ENCODE results near the gene TOM1L1.

TOM1L1 gene

GRCh38 chr17:54945671-54946070 lies 45.0 kb downstream of the TOM1L1 start:
- DNase-seq (ENCODE audit: low read depth in 2 of 3, low spot score in 2 of 3), result no peak

- DNase-seq (ENCODE audit: low read depth in 2 of 3, low spot score in 2 of 3), result no peak
These were observed 46.7 kb downstream of the TOM1L1 start for GRCh38 chr17:54947396-54947795.

- DNase-seq (ENCODE audit: low read depth in 2 of 3, low spot score in 2 of 3), result no peak
These were observed 47.7 kb downstream of the TOM1L1 start for GRCh38 chr17:54948380-54948779.

GRCh38 chr17:54950116-54950515 lies 49.5 kb downstream of the TOM1L1 start:
- DNase-seq (ENCODE audit: low read depth in 2 of 3, low spot score in 2 of 3), result no peak

- DNase-seq (ENCODE audit: low read depth in 2 of 3, low spot score in 2 of 3), result no peak
These were observed 50.6 kb downstream of the TOM1L1 start for GRCh38 chr17:54951286-54951685.

GRCh38 chr17:54956791-54957190 lies 56.1 kb downstream of the TOM1L1 start:
- DNase-seq (ENCODE audit: low read depth in 2 of 3, low spot score in 2 of 3), result no peak

- peak in 1 of 3 experiments; percentile 46 for DNase-seq (ENCODE audit: low read depth in 2 of 3, low spot score in 2 of 3)
These were observed 67.1 kb downstream of the TOM1L1 start for GRCh38 chr17:54967621-54968261.

GRCh38 chr17:54968262-54968987 lies 67.8 kb downstream of the TOM1L1 start, which contains the start of the genes COX11 and STXBP4:
TSS of gene COX11 (minus strand) at chr17:54968654. CDS start at chr17:54968646, 8 bp downstream.
TSS of gene STXBP4 (plus strand) at chr17:54968765. CDS start at chr17:54986220, 17,455 bp downstream.
- peak; percentile 82 to 84 (median 83) for DNase-seq (ENCODE audit: low read depth in 2 of 3, low spot score in 2 of 3)

GRCh38 chr17:54968988-54969332 lies 68.3 kb downstream of the TOM1L1 start:
- DNase-seq (ENCODE audit: low read depth in 2 of 3, low spot score in 2 of 3), result no peak

- DNase-seq (ENCODE audit: low read depth in 2 of 3, low spot score in 2 of 3), result no peak
These were observed 69.3 kb downstream of the TOM1L1 start for GRCh38 chr17:54969658-54970572.

- DNase-seq (ENCODE audit: low read depth in 2 of 3, low spot score in 2 of 3), result no peak
These were observed 70.5 kb downstream of the TOM1L1 start for GRCh38 chr17:54971147-54971546.

- DNase-seq (ENCODE audit: low read depth in 2 of 3, low spot score in 2 of 3), result no peak
These were observed 71.2 kb downstream of the TOM1L1 start for GRCh38 chr17:54971901-54972300.

- no peak for DNase-seq (ENCODE audit: low read depth in 2 of 3, low spot score in 2 of 3)
These were observed 71.9 kb downstream of the TOM1L1 start for GRCh38 chr17:54972406-54973138.

- no peak for DNase-seq (ENCODE audit: low read depth in 2 of 3, low spot score in 2 of 3)
These were observed 74.1 kb downstream of the TOM1L1 start for GRCh38 chr17:54974759-54975158.

- no peak for DNase-seq (ENCODE audit: low read depth in 2 of 3, low spot score in 2 of 3)
These were observed 75.7 kb downstream of the TOM1L1 start for GRCh38 chr17:54976316-54976715.

GRCh38 chr17:54977744-54978143 lies 77.1 kb downstream of the TOM1L1 start:
- DNase-seq (ENCODE audit: low read depth in 2 of 3, low spot score in 2 of 3), result no peak

- no peak for DNase-seq (ENCODE audit: low read depth in 2 of 3, low spot score in 2 of 3)
These were observed 79.0 kb downstream of the TOM1L1 start for GRCh38 chr17:54979657-54980056.

GRCh38 chr17:54980375-54980774 lies 79.7 kb downstream of the TOM1L1 start:
- no peak for DNase-seq (ENCODE audit: low read depth in 2 of 3, low spot score in 2 of 3)

GRCh38 chr17:54982399-54982798 lies 81.7 kb downstream of the TOM1L1 start:
- no peak for DNase-seq (ENCODE audit: low read depth in 2 of 3, low spot score in 2 of 3)

GRCh38 chr17:54983260-54983659 lies 82.6 kb downstream of the TOM1L1 start:
- DNase-seq (ENCODE audit: low read depth in 2 of 3, low spot score in 2 of 3), result no peak

- DNase-seq (ENCODE audit: low read depth in 2 of 3, low spot score in 2 of 3), result no peak
These were observed 84.8 kb downstream of the TOM1L1 start for GRCh38 chr17:54985476-54985875.
